AML-193 (cell line): Measurements from ENCODE around the gene CNOT8.
"Not testable (repeated sequence)": the region's sequence is repeated elsewhere in the genome, so short reads cannot be mapped to it uniquely, and the experiment has no call there.

ENCODE experiments used
- DNase-seq, 2 experiments: peaks; one replicate each; lab custom pipeline; 2025; lab: John Stamatoyannopoulos, UW

CNOT8 gene

GRCh38 chr5:154865466-154866184 lies 7.2 kb downstream of the CNOT8 start:
- DNase-seq = no peak

GRCh38 chr5:154866841-154867240 lies 8.4 kb downstream of the CNOT8 start:
- DNase-seq = no peak

- DNase-seq = no peak
Observed at GRCh38 chr5:154868702-154869101, 10.3 kb downstream of the CNOT8 start.

- no peak for DNase-seq
Observed at GRCh38 chr5:154871734-154872133, 13.3 kb downstream of the CNOT8 start.

- DNase-seq = no peak
Observed at GRCh38 chr5:154873791-154874331, 15.4 kb downstream of the CNOT8 start.

GRCh38 chr5:154878642-154879335 lies 20.4 kb downstream of the CNOT8 start:
- DNase-seq = no peak

- DNase-seq = no peak
Observed at GRCh38 chr5:154881986-154882385, 23.6 kb downstream of the CNOT8 start.

GRCh38 chr5:154884424-154884823 lies 26.0 kb downstream of the CNOT8 start:
- DNase-seq = no peak

GRCh38 chr5:154885439-154885838 lies 27.0 kb downstream of the CNOT8 start:
- DNase-seq = peak; percentile 38

GRCh38 chr5:154892369-154892771 lies 33.9 kb downstream of the CNOT8 start:
- no peak for DNase-seq

GRCh38 chr5:154893381-154893780 lies 35.0 kb downstream of the CNOT8 start:
- no peak for DNase-seq

GRCh38 chr5:154895606-154896561 lies 37.5 kb downstream of the CNOT8 start:
- no peak for DNase-seq

GRCh38 chr5:154896562-154897165 lies 38.2 kb downstream of the CNOT8 start:
- DNase-seq = no peak

- DNase-seq = no peak
Observed at GRCh38 chr5:154898210-154898609, 39.8 kb downstream of the CNOT8 start.

GRCh38 chr5:154899151-154899816 lies 40.9 kb downstream of the CNOT8 start:
- no peak for DNase-seq

GRCh38 chr5:154900066-154900465 lies 41.6 kb downstream of the CNOT8 start:
- no peak for DNase-seq

GRCh38 chr5:154901276-154901675 lies 42.8 kb downstream of the CNOT8 start:
- no peak for DNase-seq

GRCh38 chr5:154901913-154902312 lies 43.5 kb downstream of the CNOT8 start:
- no peak for DNase-seq

GRCh38 chr5:154905601-154906000 lies 47.2 kb downstream of the CNOT8 start:
- DNase-seq = not testable (repeated sequence)

- no peak for DNase-seq
Observed at GRCh38 chr5:154916874-154917273, 58.4 kb downstream of the CNOT8 start.

- DNase-seq = no peak
Observed at GRCh38 chr5:154917757-154918156, 59.3 kb downstream of the CNOT8 start.
